HUES64 (cell line): ENCODE measurements around the gene FXR1.
"Not testable (repeated sequence)": the region's sequence is repeated elsewhere in the genome, so short reads cannot be mapped to it uniquely, and the experiment has no call there.

ENCODE experiments used
- H3K27ac ChIP-seq: 2 replicates; pipeline ENCODE4 v1.7.0; 2013; ENCODE audit warnings: low read depth, low read length, inconsistent platforms
- H3K27me3 ChIP-seq: 2 replicates; pipeline ENCODE4 v1.6.1; 2013; ENCODE audit warnings: mild to moderate bottlenecking, low read length; ENCODE audit not compliant: insufficient read depth
- H3K36me3 ChIP-seq: 2 replicates; pipeline ENCODE4 v1.6.1; 2013; ENCODE audit warnings: mild to moderate bottlenecking, low read length; ENCODE audit not compliant: insufficient read depth
- H3K4me1 ChIP-seq: 2 replicates; pipeline ENCODE4 v1.6.1; 2013; ENCODE audit warnings: mild to moderate bottlenecking, low read length, moderate library complexity; ENCODE audit not compliant: insufficient read depth
- H3K4me3 ChIP-seq: 2 replicates; pipeline ENCODE4 v1.5.1; 2013; ENCODE audit warnings: mild to moderate bottlenecking, low read length, moderate library complexity
- H3K9ac ChIP-seq: 2 replicates; pipeline ENCODE4 v1.6.1; 2013; ENCODE audit warnings: mild to moderate bottlenecking, low read depth, low read length
- H3K9me3 ChIP-seq: 2 replicates; pipeline ENCODE4 v1.6.1; 2013; ENCODE audit warnings: low read depth, low read length; ENCODE audit not compliant: insufficient read depth
- WGBS: fragments of 150-250, 120-280 bp; methylation state at CpG from one replicate; pipeline ENCODE4 v1.1.7; 2013; ENCODE audit warnings: missing lambda C conversion rate; 5-methylcytosine and 5-hydroxymethylcytosine counted together

FXR1 gene

DNA sequence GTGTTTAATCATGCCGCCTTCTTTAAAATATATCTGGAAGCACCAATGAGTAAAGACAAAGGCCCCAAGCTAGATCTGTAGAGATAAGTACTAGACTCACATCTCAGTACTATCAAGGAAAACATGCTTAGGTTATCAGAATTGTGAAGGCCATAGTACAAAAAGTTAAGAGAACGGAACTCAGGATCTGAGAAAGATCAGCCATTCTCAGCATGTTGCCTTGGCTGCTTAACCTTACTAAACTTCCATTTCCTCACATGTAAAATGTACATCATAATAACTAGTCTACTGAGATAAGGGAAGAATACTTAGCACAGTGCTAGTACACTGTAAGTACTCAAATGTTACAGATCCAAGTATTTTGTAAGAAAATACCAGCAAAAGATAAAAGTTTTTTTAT lies 69.4 kb downstream of the FXR1 start:
- Histone ChIP-seq H3K9ac (no peak overlapping the region), H3K9me3 (no peaks in the 10 kb centered on the region), H3K4me1 (no peaks in the 10 kb centered on the region), H3K27ac (peak overlapping the region; percentile 32; the same call in 1 of the 2 replicates), H3K4me3 (no peak overlapping the region), H3K27me3 (no peaks in the 10 kb centered on the region), H3K36me3 (peaks cover 68% of the 10 kb centered on the region)
- 82% methylated on average over 2 of the region's 2 CpGs for WGBS

DNA sequence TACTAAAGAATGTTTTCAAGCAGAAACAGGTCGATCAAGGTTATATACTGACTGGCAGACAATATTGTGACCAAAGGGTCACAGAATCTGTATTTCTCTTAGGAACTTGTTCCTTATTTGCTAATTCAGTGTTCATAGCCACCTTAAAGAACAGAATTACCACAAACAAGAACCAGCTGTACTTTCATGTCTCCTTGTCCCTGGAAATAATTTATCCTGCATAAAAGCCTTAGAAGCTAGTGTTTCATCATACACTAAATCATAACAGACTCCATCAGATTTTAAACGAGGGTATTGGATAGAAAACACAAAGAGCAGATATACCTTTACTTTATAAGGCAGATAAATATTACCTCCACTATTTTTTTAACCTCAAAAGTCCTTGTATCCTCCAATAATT lies 70.7 kb downstream of the FXR1 start:
- Histone ChIP-seq H3K36me3 (peaks cover 68% of the 10 kb centered on the region), H3K9ac (no peak overlapping the region), H3K9me3 (no peaks in the 10 kb centered on the region), H3K27me3 (no peaks in the 10 kb centered on the region), H3K27ac (no peak overlapping the region), H3K4me3 (no peak overlapping the region), H3K4me1 (no peaks in the 10 kb centered on the region)
- 93% methylated on average over 2 of the region's 2 CpGs for WGBS

DNA sequence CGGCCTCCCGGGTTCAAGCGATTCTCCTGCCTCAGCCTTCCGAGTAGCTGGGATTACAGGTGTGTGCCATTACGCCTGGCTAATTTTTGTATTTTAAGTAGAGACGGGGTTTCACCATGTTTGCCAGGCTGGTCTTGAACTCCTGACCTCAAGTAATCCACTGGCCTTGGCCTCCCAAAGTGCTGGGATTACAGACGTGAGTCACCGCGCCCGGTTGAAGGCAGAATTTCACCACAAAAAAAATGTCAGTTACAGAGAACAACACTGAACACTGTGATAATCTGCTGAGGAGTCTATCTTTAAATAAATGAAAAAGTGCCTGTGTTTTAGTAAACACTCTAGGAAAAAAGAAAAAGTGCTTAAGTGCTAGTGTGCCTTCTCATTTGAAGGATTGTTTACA lies 73.9 kb downstream of the FXR1 start:
- WGBS: 96% methylated on average over 10 of the region's 10 CpGs
- not testable (repeated sequence) for H3K27me3 ChIP-seq, H3K9ac ChIP-seq, H3K9me3 ChIP-seq, H3K4me3 ChIP-seq, H3K4me1 ChIP-seq, H3K27ac ChIP-seq
- peaks cover 56% of the 10 kb centered on the region for H3K36me3 ChIP-seq

GRCh38 chr3:180987344-180987743 lies 74.9 kb downstream of the FXR1 start:
- Histone ChIP-seq H3K27ac (no peak overlapping the region), H3K36me3 (peaks cover 53% of the 10 kb centered on the region), H3K9ac (no peak overlapping the region), H3K4me1 (no peaks in the 10 kb centered on the region), H3K9me3 (no peaks in the 10 kb centered on the region), H3K4me3 (no peak overlapping the region), H3K27me3 (no peaks in the 10 kb centered on the region)
- 98% methylated on average over 2 of the region's 2 CpGs for WGBS

DNA sequence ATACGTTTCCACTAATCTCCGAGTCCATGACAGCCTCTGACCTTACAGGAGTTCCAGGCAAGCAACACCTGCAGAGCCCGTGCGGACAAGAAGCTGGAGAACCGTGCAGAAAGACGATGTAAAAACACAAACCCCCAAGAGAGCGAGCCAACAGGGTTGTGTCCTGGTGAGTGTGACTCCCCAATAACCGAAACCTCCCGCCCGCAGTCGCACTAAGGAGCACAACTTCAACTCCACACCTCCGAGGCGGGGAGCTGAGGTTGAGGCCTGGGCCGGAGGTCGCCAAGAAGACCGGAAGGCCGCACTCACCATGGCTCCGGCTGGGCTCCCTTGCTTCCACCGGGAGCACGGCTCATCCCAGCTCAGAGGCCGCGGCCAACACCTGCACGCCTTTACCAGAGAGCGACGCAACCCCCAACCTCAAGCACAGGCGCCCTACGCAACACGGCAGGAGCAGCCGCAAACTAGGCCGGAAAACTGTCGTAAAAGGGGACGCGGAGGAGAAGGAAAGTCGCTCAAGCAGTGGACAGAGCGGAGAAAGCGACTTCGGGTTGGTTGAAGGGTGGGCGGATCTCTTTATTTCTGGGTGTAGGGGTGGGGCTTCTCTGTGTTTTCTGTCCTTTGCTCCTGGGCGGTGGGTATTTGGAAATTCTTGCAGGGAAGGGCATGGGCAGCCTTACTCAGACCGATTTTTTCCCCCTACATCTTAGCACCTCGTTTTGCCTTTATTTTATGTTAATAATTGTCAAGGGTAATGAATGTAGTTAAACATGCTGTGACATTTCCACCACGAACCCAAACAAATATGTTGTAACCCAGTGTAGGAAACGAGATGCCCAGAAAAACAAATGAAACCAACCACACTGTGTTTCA lies 77.1 kb downstream of the FXR1 start, which contains the start of gene DNAJC19:
TSS of gene DNAJC19 (minus strand) at position 446 of the 873 bp plus-strand sequence. CDS start at position 312, 134 bp downstream.
- H3K27me3 ChIP-seq: no peaks in the 10 kb centered on the region
- no peaks in the 10 kb centered on the region for H3K4me1 ChIP-seq
- peak within 1 kb of the TSS; percentile 83 for H3K27ac ChIP-seq
- peak within 1 kb of the TSS; percentile 93 for H3K4me3 ChIP-seq
- no peaks in the 10 kb centered on the region for H3K9me3 ChIP-seq
- WGBS: under 1% methylated on average over 38 of the region's 43 CpGs
- H3K36me3 ChIP-seq: peaks cover 35% of the 10 kb centered on the region
- H3K9ac ChIP-seq: peak within 1 kb of the TSS; percentile 90

GRCh38 chr3:180990505-180990904 lies 78.0 kb downstream of the FXR1 start:
- Histone ChIP-seq H3K9ac (no peak overlapping the region), H3K4me1 (no peaks in the 10 kb centered on the region), H3K27me3 (no peaks in the 10 kb centered on the region), H3K27ac (no peak overlapping the region), H3K36me3 (peaks cover 26% of the 10 kb centered on the region), H3K9me3 (no peaks in the 10 kb centered on the region), H3K4me3 (peak overlapping the region; percentile 93; the same call in 1 of the 2 replicates)
- WGBS: no CpG with 5 or more reads among the region's 2 CpGs

DNA sequence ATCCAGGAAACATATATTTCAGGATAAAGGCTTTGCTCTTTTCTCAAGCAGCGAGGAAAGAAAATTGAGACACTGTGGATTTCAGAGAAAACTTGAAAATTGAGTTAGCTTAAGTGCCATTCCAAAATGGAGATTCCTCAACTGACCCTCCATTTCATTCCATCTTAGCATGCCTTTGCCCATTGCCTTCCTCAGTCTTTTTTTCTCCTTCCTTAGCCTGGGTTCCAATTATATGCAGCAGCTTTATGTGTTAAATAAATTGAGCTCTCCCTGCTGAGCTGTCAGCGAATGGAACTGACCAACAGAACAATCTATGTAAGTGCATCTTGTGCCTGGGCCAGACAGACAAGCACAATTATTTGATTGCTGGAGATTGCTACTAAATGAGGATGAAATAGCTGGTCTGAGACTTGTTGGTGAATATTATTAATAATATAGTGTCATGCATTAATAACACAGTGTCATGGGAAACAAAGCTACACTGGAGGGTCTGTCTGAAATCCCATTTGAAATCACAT lies 84.0 kb downstream of the FXR1 start:
- H3K9me3 ChIP-seq: no peaks in the 10 kb centered on the region
- WGBS: 92% methylated on average over 2 of the region's 2 CpGs
- no peaks in the 10 kb centered on the region for H3K4me1 ChIP-seq
- H3K4me3 ChIP-seq: no peak overlapping the region
- H3K36me3 ChIP-seq: no peaks in the 10 kb centered on the region
- H3K27me3 ChIP-seq: no peaks in the 10 kb centered on the region
- H3K27ac ChIP-seq: no peak overlapping the region
- H3K9ac ChIP-seq: no peak overlapping the region

GRCh38 chr3:181002331-181002730 lies 89.9 kb downstream of the FXR1 start:
- H3K27ac ChIP-seq, H3K4me1 ChIP-seq, H3K9ac ChIP-seq, H3K27me3 ChIP-seq, H3K4me3 ChIP-seq, H3K9me3 ChIP-seq, H3K36me3 ChIP-seq: not testable (repeated sequence)
- WGBS: 93% methylated on average over 4 of the region's 4 CpGs

DNA sequence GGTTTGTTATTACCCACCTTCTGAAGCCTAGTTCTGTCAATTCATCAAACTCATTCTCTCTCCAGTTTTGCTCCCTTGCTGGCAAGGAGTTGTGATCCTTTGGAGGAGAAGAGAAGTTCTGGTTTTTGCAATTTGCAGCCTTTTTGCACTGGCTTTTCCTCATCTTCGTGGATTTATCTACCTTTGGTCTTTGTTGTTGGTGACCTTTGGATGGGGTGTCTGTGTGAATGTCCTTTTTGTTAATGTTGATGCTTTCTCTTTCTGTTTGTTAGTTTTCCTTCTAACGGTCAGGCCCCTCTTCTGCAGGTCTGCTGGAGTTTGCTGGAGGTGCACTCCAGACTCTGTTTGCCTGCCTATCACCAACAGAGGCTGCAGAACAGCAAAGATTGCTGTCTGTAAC lies 91.0 kb downstream of the FXR1 start:
- H3K36me3 ChIP-seq, H3K9me3 ChIP-seq, H3K27me3 ChIP-seq, H3K4me3 ChIP-seq, H3K9ac ChIP-seq, H3K4me1 ChIP-seq, H3K27ac ChIP-seq: not testable (repeated sequence)
- WGBS: 94% methylated on average over 2 of the region's 2 CpGs

GRCh38 chr3:181006541-181006940 lies 94.1 kb downstream of the FXR1 start:
- 96% methylated on average over 7 of the region's 7 CpGs for WGBS
- Histone ChIP-seq H3K36me3 (no peaks in the 10 kb centered on the region), H3K27me3 (no peaks in the 10 kb centered on the region), H3K27ac (no peak overlapping the region), H3K4me1 (peaks cover 6% of the 10 kb centered on the region; the same call in 1 of the 2 replicates), H3K9ac (no peak overlapping the region), H3K4me3 (no peak overlapping the region), H3K9me3 (0 out of 2 replicates have a peak, but pooled peaks cover 3% of the 10 kb centered on the region)

- H3K27ac ChIP-seq: no peak overlapping the region
- no peaks in the 10 kb centered on the region for H3K27me3 ChIP-seq
- no peak overlapping the region for H3K4me3 ChIP-seq
- H3K4me1 ChIP-seq: peaks cover 6% of the 10 kb centered on the region; the same call in 1 of the 2 replicates
- no peaks in the 10 kb centered on the region for H3K9me3 ChIP-seq
- WGBS: 100% methylated on average over 3 of the region's 3 CpGs
- H3K36me3 ChIP-seq: no peaks in the 10 kb centered on the region
- no peak overlapping the region for H3K9ac ChIP-seq
These were observed 94.8 kb downstream of the FXR1 start for GRCh38 chr3:181007262-181007661.
